GM12878 (cell line): ENCODE results near the gene ZC3H7B. TPM values are rescaled to one million over a fixed set of nuclear protein-coding genes. Genes with fewer than 3 reads are reported as not detected.

Source experiments
- ATAC-seq: fragments of 200-7000 bp; cut with Tn5 transposase; 3 replicates; pipeline ENCODE4 v1.9.1; 2020; ENCODE audit warnings: mild to moderate bottlenecking, moderate library complexity
- BruUV-seq: library from RNA; stranded (reverse); fragments of 400-500 nt; replicated peaks from 2 replicates; lab custom pipeline; 2021; lab: Mats Ljungman, UMichigan
- CTCF ChIA-PET: fragments of 300-600 bp; sonication (Branson Sonifier 250); formaldehyde crosslinking; extraction: SDS; loops from one replicate; lab custom pipeline; 2021; ENCODE audit warnings: inconsistent platforms; lab: Yijun Ruan, JAX
- POLR2A ChIA-PET: fragments of 350-600 bp; formaldehyde crosslinking; extraction: SDS; loops from one replicate; lab custom pipeline; 2021; ENCODE audit warnings: inconsistent platforms; lab: Charles Lee
- RAD21 ChIA-PET: fragments of 300-600 bp; sonication (Branson Sonifier 250); formaldehyde crosslinking; loops from one replicate; lab custom pipeline; 2023; ENCODE audit warnings: antibody characterized with exemption; ENCODE audit not compliant: unreplicated experiment; lab: Charles Lee
- SMC1A ChIA-PET: fragments of 300-600 bp; sonication (Branson Sonifier 250); formaldehyde crosslinking; loops from one replicate; lab custom pipeline; 2023; ENCODE audit not compliant: unreplicated experiment, uncharacterized antibody; lab: Charles Lee
- DNase-seq: peaks from one replicate; pipeline ENCODE4 v3.0.0-alpha.2; 2011; ENCODE audit warnings: low read depth, low spot score
- FAIRE-seq: peaks from 3 replicates; lab custom pipeline; 2011; peaks lifted over from hg19 to GRCh38; lab: Jason Lieb, UNC
- H2AFZ ChIP-seq: 2 replicates; pipeline ENCODE4 v1.6.0; 2011; ENCODE audit warnings: low read depth, low read length, control low read depth; ENCODE audit not compliant: control insufficient read depth
- H3K27ac ChIP-seq: 2 replicates; pipeline ENCODE4 v1.5.1; 2011; ENCODE audit warnings: control low read depth; ENCODE audit not compliant: control insufficient read depth, insufficient read depth
- H3K27me3 ChIP-seq, 2 experiments: replicated peaks in 1 of 2; 2 replicates each; pipeline versions ENCODE4 v1.6.0 to v1.6.1; 2011; ENCODE audit warnings: low read length in 1 of 2; ENCODE audit not compliant: control insufficient read depth in 2 of 2, insufficient read depth in 2 of 2
- H3K36me3 ChIP-seq, 2 experiments: 2 replicates each; pipeline ENCODE4 v1.5.1; 2011; ENCODE audit warnings: low read length in 1 of 2; ENCODE audit not compliant: control insufficient read depth in 2 of 2, insufficient read depth in 2 of 2
- H3K4me1 ChIP-seq: 2 replicates; pipeline ENCODE4 v1.6.1; 2011; ENCODE audit warnings: mild to moderate bottlenecking, low read length, moderate library complexity, mixed read lengths; ENCODE audit not compliant: control insufficient read depth, insufficient read depth
- H3K4me2 ChIP-seq: 2 replicates; pipeline ENCODE4 v1.6.0; 2011; ENCODE audit warnings: control low read depth; ENCODE audit not compliant: control insufficient read depth, insufficient read depth
- H3K4me3 ChIP-seq: fragments of 200-600 bp; sonication (generic); 2 replicates; pipeline ENCODE4 v1.5.1; 2016
- H3K79me2 ChIP-seq: 2 replicates; pipeline ENCODE4 v1.6.0; 2011; ENCODE audit warnings: low read length; ENCODE audit not compliant: control insufficient read depth, insufficient read depth
- H3K9ac ChIP-seq: 2 replicates; pipeline ENCODE4 v1.8.0; 2011; ENCODE audit warnings: low read length, control low read depth, mixed read lengths; ENCODE audit not compliant: control insufficient read depth, insufficient read depth
- H3K9me3 ChIP-seq: replicated peaks from 3 replicates; pipeline ENCODE4 v1.5.1; 2011; ENCODE audit warnings: mild to moderate bottlenecking, low read length; ENCODE audit not compliant: control insufficient read depth, insufficient read depth
- H4K20me1 ChIP-seq: 2 replicates; pipeline ENCODE4 v1.6.0; 2011; ENCODE audit not compliant: control insufficient read depth, insufficient read depth
- BCLAF1 ChIP-seq: fragments of 450-650 bp; IDR thresholded peaks from 2 replicates; pipeline ENCODE4 v1.6.1; 2017; ENCODE audit warnings: antibody characterized with exemption, mild to moderate bottlenecking, moderate library complexity
- EED ChIP-seq: sonication (generic); IDR thresholded peaks from 2 replicates; pipeline ENCODE4 v1.6.1; 2016; ENCODE audit warnings: antibody characterized with exemption, low read depth
- EZH2 ChIP-seq: IDR thresholded peaks from 2 replicates; pipeline ENCODE4 v1.6.1; 2012; ENCODE audit warnings: low read depth, mild to moderate bottlenecking, control low read depth, inconsistent platforms, low read length, borderline replicate concordance; ENCODE audit not compliant: control insufficient read depth
- HSF1 ChIP-seq: fragments of 150-350 bp; IDR thresholded peaks from 2 replicates; pipeline ENCODE4 v1.6.1; 2014; ENCODE audit warnings: mild to moderate bottlenecking, low read depth, low read length
- NFYB ChIP-seq: IDR thresholded peaks from 2 replicates; pipeline ENCODE4 v1.6.1; 2011; ENCODE audit warnings: low read depth, mild to moderate bottlenecking, low read length, improper control_type of control experiment, moderate library complexity; ENCODE audit not compliant: insufficient read depth
- RAD51 ChIP-seq: fragments of 450-650 bp; IDR thresholded peaks from 2 replicates; pipeline ENCODE4 v1.6.1; 2016; ENCODE audit warnings: moderate library complexity, mild to moderate bottlenecking, inconsistent platforms
- SIX5 ChIP-seq: IDR thresholded peaks from 2 replicates; pipeline ENCODE4 v1.6.1; 2011; ENCODE audit warnings: mild to moderate bottlenecking, low read depth, low read length, moderate library complexity; ENCODE audit not compliant: severe bottlenecking
- ZNF207 ChIP-seq: fragments of 450-650 bp; IDR thresholded peaks from 2 replicates; pipeline ENCODE4 v1.6.1; 2014; ENCODE audit warnings: antibody characterized with exemption, mild to moderate bottlenecking, borderline replicate concordance
- WGBS: methylation state at CpG from one replicate; pipeline ENCODE4 v1.1.6; 2016; ENCODE audit warnings: low lambda C conversion rate; ENCODE audit not compliant: insufficient replicate concordance, insufficient coverage; ENCODE audit errors: missing lambda C conversion rate; 5-methylcytosine and 5-hydroxymethylcytosine counted together
- in situ Hi-C: fragments of 300-500 bp; cut with MboI; formaldehyde crosslinking; loops from 9 replicates; pipeline ENCODE4 v1.14.3; 2018; ENCODE audit warnings: mixed read lengths
- intact Hi-C: fragments of 100-400 bp; cut with micrococcal nuclease; formaldehyde crosslinking; loops from one replicate; pipeline ENCODE4 v1.14.2; 2022; ENCODE audit not compliant: unreplicated experiment
- polyA plus RNA-seq, 11 experiments: library from polyadenylated mRNA; depleted of rRNA in 4 of 11; unstranded in 6 of 11; stranded (reverse) in 5 of 11; fragments of >200 nt; fragmentation: Nextera tagmentation in 4 of 11; fragmentation: Illumina TruSeq in 1 of 11; extraction: Ambion mirVana in 4 of 11; extraction: Trizol in 1 of 11; gene quantifications; 1 replicate in 1 of 11; 2 replicates in 10 of 11; pipeline versions ENCODE4 v1.2.1 to v1.2.3, GENCODE V29; 2011 to 2016; ENCODE audit warnings: inconsistent platforms in 2 of 11, missing spikeins in 2 of 11, low read depth in 1 of 11
- total RNA-seq, 4 experiments: library from RNA; depleted of rRNA in 3 of 4; stranded (reverse); fragments of >200 nt in 3 of 4; fragmentation: Illumina TruSeq in 1 of 4; extraction: Trizol in 1 of 4; gene quantifications; 2 replicates each; pipeline versions ENCODE4 v1.2.1 to v1.2.3, GENCODE V29; 2013 to 2021

The ZC3H7B gene
- total and polyA plus RNA-seq, 10 of the 15 experiments (the other 5 are each of a cell fraction or from before 2014, with no cell fraction given): 0.26 to 52.3 (median 22.4) TPM

GRCh38 chr22:41273128-41273527 is 28.2 kb upstream of the ZC3H7B start:
- ChIA-PET RAD21 (no interaction called here), CTCF (no interaction called here), SMC1A (interaction anchor here (0.6 kb wide), 1 partner anchor 316 kb away, joined by 3 read pairs; no protein-coding TSS in a partner anchor), POLR2A (no interaction called here)
- FAIRE-seq: no peak
- no peak for TF ChIP-seq RAD51
- H3K4me3 ChIP-seq: no peak overlapping the region
- in situ Hi-C loops (no loop called here), intact Hi-C loops (no loop called here)
- H4K20me1 ChIP-seq: no peaks in the 10 kb centered on the region
- ATAC-seq: no peak
- 88% methylated on average over 7 of the region's 7 CpGs for WGBS
- H3K27ac ChIP-seq: no peak overlapping the region
- no peak overlapping the region for H2AFZ ChIP-seq
- DNase-seq: no peak
- H3K79me2 ChIP-seq: no peaks in the 10 kb centered on the region
- H3K9ac ChIP-seq: no peak overlapping the region
- H3K4me1 ChIP-seq: no peaks in the 10 kb centered on the region
- no peaks in the 10 kb centered on the region for H3K27me3 ChIP-seq
- no peaks in the 10 kb centered on the region for H3K9me3 ChIP-seq
- peaks cover 20 to 27% of the 10 kb centered on the region in 2 experiments for H3K36me3 ChIP-seq
- no peak overlapping the region for H3K4me2 ChIP-seq
- BruUV-seq: no TSS peak

- Histone ChIP-seq H3K4me2 (no peak overlapping the region), H3K9me3 (no peaks in the 10 kb centered on the region), H4K20me1 (no peaks in the 10 kb centered on the region), H3K27me3 (no peaks in the 10 kb centered on the region), H3K9ac (no peak overlapping the region), H3K36me3 (peaks cover 18 to 29% of the 10 kb centered on the region in 2 experiments), H3K4me3 (no peak overlapping the region), H3K4me1 (no peaks in the 10 kb centered on the region), H2AFZ (no peak overlapping the region), H3K27ac (no peak overlapping the region), H3K79me2 (no peaks in the 10 kb centered on the region)
- ATAC-seq (no peak), DNase-seq (no peak), FAIRE-seq (no peak)
- CTCF ChIA-PET: no interaction called here
- SMC1A ChIA-PET: interaction anchor here (1.6 kb wide), 1 partner anchor 11 kb away, joined by 4 read pairs; the partner anchor contains the start of gene RANGAP1
- in situ Hi-C loops: no loop called here
- no TSS peak for BruUV-seq
- intact Hi-C loops: no loop called here
- TF ChIP-seq BCLAF1: no peak
- TF ChIP-seq HSF1: no peak
- TF ChIP-seq SIX5: no peak
- no peak for TF ChIP-seq ZNF207
- no peak for TF ChIP-seq EED
- TF ChIP-seq RAD51: no peak
- TF ChIP-seq NFYB: no peak
- no peak for TF ChIP-seq EZH2
- POLR2A ChIA-PET: interaction anchor here (1.0 kb wide), 1 partner anchor 9 kb away, joined by 3 read pairs; no protein-coding TSS in a partner anchor
- RAD21 ChIA-PET: interaction anchor here (1.0 kb wide), 1 partner anchor 352 kb away, joined by 3 read pairs; no protein-coding TSS in a partner anchor
- 87% methylated on average over 4 of the region's 4 CpGs for WGBS
Measured at GRCh38 chr22:41274856-41275255, 26.5 kb upstream of the ZC3H7B start.
